HG03196 (cell line): ENCODE data around the gene KNL1.
"Not testable (repeated sequence)": the region's sequence is repeated elsewhere in the genome, so short reads cannot be mapped to it uniquely, and the experiment has no call there.

ENCODE experiments used
- ATAC-seq: cut with Tn5 transposase; IDR thresholded peaks from one replicate; pipeline ENCODE4 v1.9.1; 2021; ENCODE audit not compliant: unreplicated experiment

The KNL1 gene

GRCh38 chr15:40578892-40579291 is 15.2 kb upstream of the KNL1 start:
- ATAC-seq = no peak

- ATAC-seq = not testable (repeated sequence)
These were observed 12.3 kb upstream of the KNL1 start for GRCh38 chr15:40581796-40582195.

GRCh38 chr15:40582726-40583246 is 11.3 kb upstream of the KNL1 start:
- no peak for ATAC-seq

GRCh38 chr15:40584191-40584590 is 9.9 kb upstream of the KNL1 start:
- ATAC-seq = no peak

GRCh38 chr15:40590667-40591050 is 3.4 kb upstream of the KNL1 start:
- ATAC-seq = no peak

GRCh38 chr15:40591389-40591788 is 2.7 kb upstream of the KNL1 start:
- no peak for ATAC-seq

- ATAC-seq = no peak
These were observed 884 bp upstream of the KNL1 start for GRCh38 chr15:40593165-40593564.

- ATAC-seq = peak; percentile 57
These were observed 384 bp downstream of the KNL1 start for GRCh38 chr15:40594429-40594836.

- ATAC-seq = no peak
These were observed 1.2 kb downstream of the KNL1 start for GRCh38 chr15:40595219-40595618.

GRCh38 chr15:40595773-40596172 is 1.7 kb downstream of the KNL1 start:
- ATAC-seq = no peak

- no peak for ATAC-seq
These were observed 3.0 kb downstream of the KNL1 start for GRCh38 chr15:40597024-40597423.

GRCh38 chr15:40598126-40598525 is 4.1 kb downstream of the KNL1 start:
- ATAC-seq = no peak

- ATAC-seq = no peak
These were observed 4.6 kb downstream of the KNL1 start for GRCh38 chr15:40598672-40599071.

- no peak for ATAC-seq
These were observed 6.9 kb downstream of the KNL1 start for GRCh38 chr15:40600956-40601355.

GRCh38 chr15:40603935-40604334 is 9.9 kb downstream of the KNL1 start:
- ATAC-seq = no peak

GRCh38 chr15:40613080-40613479 is 19.0 kb downstream of the KNL1 start:
- no peak for ATAC-seq

- ATAC-seq = no peak
These were observed 24.0 kb downstream of the KNL1 start for GRCh38 chr15:40618023-40618422.

- ATAC-seq = no peak
These were observed 24.9 kb downstream of the KNL1 start for GRCh38 chr15:40618906-40619305.

- no peak for ATAC-seq
These were observed 29.3 kb downstream of the KNL1 start for GRCh38 chr15:40623361-40623760.

GRCh38 chr15:40630313-40630712 is 36.3 kb downstream of the KNL1 start:
- ATAC-seq = no peak

GRCh38 chr15:40633178-40633577 is 39.1 kb downstream of the KNL1 start:
- no peak for ATAC-seq

- no peak for ATAC-seq
These were observed 43.2 kb downstream of the KNL1 start for GRCh38 chr15:40637221-40637745.

GRCh38 chr15:40639677-40640076 is 45.6 kb downstream of the KNL1 start:
- ATAC-seq = no peak
